ENCODE results near the gene C1orf232.

The C1orf232 gene

DNA sequence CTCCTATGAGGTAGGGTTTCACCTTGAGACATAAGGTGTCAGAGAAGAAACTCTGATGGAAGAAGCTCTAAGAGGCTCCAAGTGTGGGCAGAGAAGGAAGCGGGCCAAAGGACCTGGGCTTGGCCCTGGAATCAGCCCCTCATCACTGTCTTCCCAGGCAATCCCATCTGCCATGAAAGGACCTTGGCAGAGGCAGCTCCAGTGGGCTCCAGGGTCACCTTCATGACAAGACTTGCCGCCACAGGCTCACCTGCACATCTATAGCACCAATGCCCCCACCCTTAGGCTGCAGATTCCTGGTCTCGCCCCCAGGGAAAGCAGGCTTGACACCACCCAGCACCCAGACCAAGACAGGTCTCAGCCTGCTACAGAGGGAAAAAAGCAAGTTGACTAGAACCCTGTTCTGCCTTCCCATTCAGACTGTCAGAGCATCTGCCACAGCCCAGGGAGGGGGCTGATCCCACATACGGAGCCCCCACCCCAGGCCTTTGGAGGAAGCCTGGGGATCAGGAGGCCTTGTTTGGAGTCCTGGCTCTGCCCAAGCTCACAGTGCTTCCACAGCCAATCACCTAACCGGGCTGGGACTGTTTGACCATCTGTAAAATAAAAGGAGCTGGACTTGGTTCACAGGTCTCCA is 10.4 kb downstream of the C1orf232 start:
- no peak for DNase-seq
- H3K27me3 ChIP-seq (replicated peaks): peaks cover 9% of the 10 kb centered on the region
- TF ChIP-seq, protein P1, sequence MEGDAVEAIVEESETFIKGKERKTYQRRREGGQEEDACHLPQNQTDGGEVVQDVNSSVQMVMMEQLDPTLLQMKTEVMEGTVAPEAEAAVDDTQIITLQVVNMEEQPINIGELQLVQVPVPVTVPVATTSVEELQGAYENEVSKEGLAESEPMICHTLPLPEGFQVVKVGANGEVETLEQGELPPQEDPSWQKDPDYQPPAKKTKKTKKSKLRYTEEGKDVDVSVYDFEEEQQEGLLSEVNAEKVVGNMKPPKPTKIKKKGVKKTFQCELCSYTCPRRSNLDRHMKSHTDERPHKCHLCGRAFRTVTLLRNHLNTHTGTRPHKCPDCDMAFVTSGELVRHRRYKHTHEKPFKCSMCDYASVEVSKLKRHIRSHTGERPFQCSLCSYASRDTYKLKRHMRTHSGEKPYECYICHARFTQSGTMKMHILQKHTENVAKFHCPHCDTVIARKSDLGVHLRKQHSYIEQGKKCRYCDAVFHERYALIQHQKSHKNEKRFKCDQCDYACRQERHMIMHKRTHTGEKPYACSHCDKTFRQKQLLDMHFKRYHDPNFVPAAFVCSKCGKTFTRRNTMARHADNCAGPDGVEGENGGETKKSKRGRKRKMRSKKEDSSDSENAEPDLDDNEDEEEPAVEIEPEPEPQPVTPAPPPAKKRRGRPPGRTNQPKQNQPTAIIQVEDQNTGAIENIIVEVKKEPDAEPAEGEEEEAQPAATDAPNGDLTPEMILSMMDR (IDR thresholded peaks at IDR 0.05; ENCODE audit: low read depth, low read length, missing control alignments): no peak
- no peak overlapping the region for H3K27ac ChIP-seq
- no peak overlapping the region for H3K4me3 ChIP-seq (ENCODE audit: low read depth, low read length)
- in situ Hi-C loops (cut with HindIII; ENCODE audit: low pct_ligation_motif_present, low sequenced_read_pairs): no loop called here
- H3K36me3 ChIP-seq (replicated peaks): no peaks in the 10 kb centered on the region

DNA sequence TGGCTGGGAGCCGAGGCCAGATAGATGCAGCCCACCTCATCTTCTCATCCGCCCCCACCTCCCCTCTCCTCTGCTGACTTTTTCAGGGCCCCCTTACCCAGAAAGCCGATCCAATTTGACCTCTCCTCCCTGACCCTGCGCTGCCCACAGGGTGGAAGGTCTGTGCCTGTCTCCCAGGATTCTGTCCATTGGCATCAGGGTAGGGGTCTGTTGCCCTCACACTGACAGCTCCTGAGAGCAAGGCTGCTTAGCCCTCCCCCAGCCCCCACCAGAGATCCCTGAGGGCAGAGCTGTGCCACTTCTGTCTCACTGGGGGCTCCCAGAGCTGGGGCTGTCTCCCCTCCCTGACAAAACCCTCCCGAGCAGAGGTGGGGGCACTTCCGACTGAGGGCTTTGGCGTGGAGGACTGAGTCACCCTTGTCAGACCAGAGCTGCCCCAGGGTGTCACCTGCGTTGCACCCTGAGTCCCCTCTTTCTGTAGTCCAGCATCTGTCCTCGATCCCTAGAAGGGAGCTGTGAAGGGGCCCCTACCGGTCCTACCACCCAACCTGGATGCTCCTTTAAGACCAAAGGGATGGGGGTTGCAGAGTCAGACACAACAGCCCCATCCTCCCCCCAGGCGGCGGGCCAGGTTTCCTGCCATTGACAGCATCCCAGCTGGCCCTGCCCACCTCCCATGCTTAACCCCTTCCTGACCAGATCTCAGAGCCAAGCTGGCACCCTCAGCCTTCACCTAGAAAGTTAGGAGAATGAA is 12.3 kb downstream of the C1orf232 start:
- TF ChIP-seq, protein P1 (IDR thresholded peaks at IDR 0.05; ENCODE audit: low read depth, low read length, missing control alignments): no peak
- Histone ChIP-seq H3K27ac (no peak overlapping the region), H3K36me3 (replicated peaks) (no peaks in the 10 kb centered on the region), H3K4me3 (ENCODE audit: low read depth, low read length) (no peak overlapping the region), H3K27me3 (replicated peaks) (peaks cover 9% of the 10 kb centered on the region)
- no peak for DNase-seq
- in situ Hi-C loops (cut with HindIII; ENCODE audit: low pct_ligation_motif_present, low sequenced_read_pairs): no loop called here

DNA sequence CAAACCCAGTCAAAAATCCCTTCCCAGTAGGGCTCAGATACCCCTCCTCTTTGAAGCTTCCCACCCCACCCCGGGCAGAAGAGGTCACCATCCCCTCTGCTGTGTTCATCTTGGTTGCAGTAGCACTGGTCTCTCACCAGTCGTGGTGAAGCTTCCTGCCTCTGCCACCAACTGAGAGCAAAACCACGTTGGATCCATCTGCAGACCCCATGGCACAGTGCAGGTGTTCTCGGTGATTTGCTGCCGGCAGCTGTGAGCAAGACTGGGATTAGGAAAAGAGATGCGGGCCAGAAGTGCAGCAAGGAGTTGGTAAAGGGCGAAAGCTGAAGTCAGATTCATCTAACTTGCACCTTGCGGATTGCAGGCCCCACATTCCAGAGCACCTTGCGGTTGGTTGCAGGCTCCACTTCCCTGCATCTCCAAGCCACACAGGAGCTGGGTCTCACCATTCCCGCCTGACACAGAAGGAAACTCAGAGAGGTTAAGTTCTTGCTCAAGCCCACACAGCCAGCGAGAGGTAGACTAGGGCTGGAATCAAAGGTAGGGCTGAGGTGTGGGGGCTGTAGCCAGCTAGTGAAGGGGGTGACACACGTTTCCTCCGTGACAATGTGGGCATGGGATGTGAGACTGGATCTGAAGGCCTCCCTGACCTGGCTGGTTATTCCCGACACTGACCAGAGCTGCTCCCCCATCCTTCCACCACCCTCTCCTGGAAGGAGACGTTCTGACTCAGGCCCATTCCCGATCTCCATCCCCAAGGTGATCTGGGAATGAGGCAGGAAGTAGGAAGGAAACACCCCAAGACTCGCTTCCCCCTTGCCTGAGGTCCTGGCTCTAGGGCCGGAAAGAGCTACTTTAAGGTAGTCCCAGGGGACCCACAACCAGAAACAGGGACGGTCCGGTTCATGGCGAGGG is 13.1 kb downstream of the C1orf232 start:
- TF ChIP-seq, protein P1 (IDR thresholded peaks at IDR 0.05; ENCODE audit: low read depth, low read length, missing control alignments): no peak
- peaks cover 9% of the 10 kb centered on the region for H3K27me3 ChIP-seq (replicated peaks)
- H3K27ac ChIP-seq: no peak overlapping the region
- no peak for DNase-seq
- in situ Hi-C loops (cut with HindIII; ENCODE audit: low pct_ligation_motif_present, low sequenced_read_pairs): no loop called here
- H3K36me3 ChIP-seq (replicated peaks): no peaks in the 10 kb centered on the region
- H3K4me3 ChIP-seq (ENCODE audit: low read depth, low read length): no peak overlapping the region

DNA sequence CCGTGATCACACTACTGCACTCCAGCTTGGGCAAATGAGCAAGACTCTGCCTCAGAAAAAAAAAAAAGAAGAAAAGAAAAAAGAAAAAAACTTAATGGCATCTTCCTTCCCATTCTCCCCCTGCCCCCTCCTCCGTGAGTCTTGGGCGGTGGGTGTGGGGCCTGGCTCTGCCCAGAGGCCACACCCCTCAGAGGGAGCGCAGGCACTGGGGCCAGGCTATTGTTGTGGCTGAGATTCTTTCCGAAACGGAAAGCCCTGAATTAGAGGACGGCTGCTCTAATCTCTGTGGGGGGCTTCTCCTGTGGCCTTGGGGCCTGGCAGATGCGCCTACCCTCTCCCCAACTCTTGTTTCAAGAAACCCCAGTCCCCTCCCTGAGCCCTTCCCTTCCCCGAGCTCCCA is 14.0 kb downstream of the C1orf232 start:
- Histone ChIP-seq H3K36me3 (replicated peaks) (no peaks in the 10 kb centered on the region), H3K27ac (no peak overlapping the region), H3K27me3 (replicated peaks) (peaks cover 10% of the 10 kb centered on the region), H3K4me3 (ENCODE audit: low read depth, low read length) (no peak overlapping the region)
- TF ChIP-seq, protein P1 (IDR thresholded peaks at IDR 0.05; ENCODE audit: low read depth, low read length, missing control alignments): no peak
- DNase-seq: no peak
- in situ Hi-C loops (cut with HindIII; ENCODE audit: low pct_ligation_motif_present, low sequenced_read_pairs): no loop called here

DNA sequence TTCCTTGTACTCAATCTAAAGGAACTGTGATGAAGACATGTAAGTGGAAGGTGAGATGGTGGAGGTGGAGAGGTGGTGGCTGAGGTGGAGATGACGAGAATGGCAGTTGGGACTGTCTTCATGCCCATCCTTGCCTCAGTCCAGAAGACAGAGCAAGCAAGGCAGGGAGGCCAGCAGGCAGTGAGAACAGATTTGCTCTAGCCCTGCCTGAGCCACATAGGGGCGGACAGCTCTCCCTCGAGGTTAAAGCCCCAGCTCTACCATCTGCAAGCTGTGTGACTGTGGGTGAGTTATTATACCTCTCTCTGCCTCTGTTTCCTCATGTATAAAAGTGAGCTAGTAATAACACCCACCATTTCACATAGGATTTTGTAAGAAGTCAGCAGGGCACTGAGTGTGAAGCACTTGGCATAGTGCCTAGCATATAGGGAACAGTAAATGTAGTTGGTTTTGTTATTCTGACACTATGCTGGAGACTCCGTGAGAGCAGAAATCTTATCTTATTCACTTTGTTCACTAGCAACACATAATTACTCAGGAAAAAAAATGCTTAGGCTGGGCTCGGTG is 14.7 kb downstream of the C1orf232 start:
- TF ChIP-seq, protein P1 (IDR thresholded peaks at IDR 0.05; ENCODE audit: low read depth, low read length, missing control alignments): no peak
- Histone ChIP-seq H3K36me3 (replicated peaks) (no peaks in the 10 kb centered on the region), H3K27ac (no peak overlapping the region), H3K27me3 (replicated peaks) (peaks cover 13% of the 10 kb centered on the region), H3K4me3 (ENCODE audit: low read depth, low read length) (no peak overlapping the region)
- in situ Hi-C loops (cut with HindIII; ENCODE audit: low pct_ligation_motif_present, low sequenced_read_pairs): no loop called here
- DNase-seq: no peak
